ENCODE results near the gene BTBD10.

Gene BTBD10

DNA sequence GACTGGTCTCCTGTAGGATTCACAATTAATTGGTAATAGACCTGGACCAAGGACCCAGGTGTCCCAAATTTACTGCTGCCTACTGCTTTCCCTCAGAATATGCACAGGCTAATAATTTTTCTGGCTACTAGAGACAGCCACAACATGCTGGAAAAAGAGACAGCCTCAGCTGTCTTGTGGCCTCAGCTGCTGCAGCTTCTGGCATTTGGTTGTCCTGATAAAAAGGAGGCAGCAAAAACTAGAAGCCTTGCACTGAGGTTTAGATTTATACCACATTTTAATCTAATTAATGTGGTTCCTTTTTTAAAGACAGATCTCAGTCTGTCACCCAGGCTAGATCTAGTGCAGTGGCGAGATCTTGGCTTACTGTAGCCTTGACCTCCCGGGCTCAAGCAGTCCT is 89.8 kb downstream of the BTBD10 start:
- no peak for DNase-seq

GRCh38 chr11:13368041-13368446 is 95.0 kb downstream of the BTBD10 start:
- no peak for DNase-seq

DNA sequence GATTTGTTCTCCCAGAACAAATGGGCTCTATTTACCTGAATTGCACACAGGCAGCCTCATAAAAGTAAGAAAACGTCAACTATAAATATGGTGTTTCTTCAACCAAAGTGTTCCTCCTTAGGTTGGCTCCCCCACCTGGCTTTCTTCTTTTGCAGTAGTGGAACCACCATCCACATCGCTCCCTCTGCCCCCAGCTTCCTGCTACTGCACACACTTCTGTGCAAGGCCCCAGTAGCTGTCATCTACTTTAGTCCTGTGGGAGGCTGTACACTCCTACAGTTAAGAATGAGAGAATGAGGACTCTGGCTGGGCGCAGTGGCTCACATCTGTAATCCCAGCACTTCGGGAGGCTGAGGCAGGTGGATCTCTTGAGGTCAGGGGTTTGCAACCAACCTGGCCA is 95.9 kb downstream of the BTBD10 start:
- DNase-seq = no peak

DNA sequence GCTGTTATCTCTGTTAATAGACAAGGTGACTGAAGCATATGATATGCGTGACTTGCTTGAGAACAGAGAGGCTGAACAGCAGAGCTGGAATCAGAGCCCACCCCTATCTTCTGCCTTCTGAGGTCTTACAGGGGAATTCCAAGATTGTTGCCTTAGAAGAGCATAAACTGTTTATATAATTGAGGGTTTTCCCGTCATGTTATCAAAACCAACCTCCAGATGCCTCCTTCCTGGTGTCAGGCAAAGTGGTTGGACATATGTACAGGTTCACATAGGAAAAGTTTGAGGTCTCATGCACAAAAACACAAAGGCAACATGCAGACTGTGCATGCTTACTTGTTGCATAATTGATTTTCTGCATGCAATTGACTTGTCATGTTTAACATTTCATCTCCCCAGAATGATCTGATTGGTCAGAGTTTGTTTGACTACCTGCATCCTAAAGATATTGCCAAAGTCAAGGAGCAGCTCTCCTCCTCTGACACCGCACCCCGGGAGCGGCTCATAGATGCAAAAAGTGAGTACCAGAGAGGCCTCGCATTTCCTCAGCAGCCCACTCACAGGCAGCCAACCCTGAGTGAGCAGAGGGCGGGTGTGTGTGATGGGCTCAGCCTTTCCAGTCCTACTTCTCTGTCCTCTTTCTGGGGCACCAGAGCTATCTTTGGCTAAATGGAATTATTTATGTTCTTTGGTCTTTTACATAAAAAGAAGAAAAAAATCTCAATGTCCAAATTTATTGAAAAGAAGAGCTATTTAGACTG is 96.6 kb downstream of the BTBD10 start:
- DNase-seq = no peak

DNA sequence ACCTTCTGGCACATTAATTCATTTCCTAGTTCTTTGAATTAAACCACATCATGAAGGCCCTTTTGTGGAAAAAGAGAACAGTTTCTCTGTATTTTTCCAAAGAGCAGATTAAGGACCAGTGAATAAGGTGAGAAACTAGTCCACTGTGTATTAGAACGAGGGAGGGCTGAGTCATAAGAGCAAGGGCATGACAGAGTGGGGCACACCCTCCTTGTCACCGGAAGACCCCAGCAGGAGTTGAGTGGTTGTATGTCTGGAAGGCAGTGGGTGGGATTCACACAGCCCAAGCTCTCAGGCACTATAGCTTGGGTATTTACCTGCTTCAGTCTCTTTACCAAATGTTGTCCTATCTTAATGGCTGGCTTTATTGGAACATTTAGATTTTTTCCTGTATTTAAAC is 98.6 kb downstream of the BTBD10 start:
- no peak for DNase-seq

- no peak for DNase-seq
Measured at GRCh38 chr11:13362596-13363109, 100.4 kb downstream of the BTBD10 start.

GRCh38 chr11:13358596-13359270 is 104.3 kb downstream of the BTBD10 start:
- no peak for DNase-seq

GRCh38 chr11:13357232-13357631 is 105.8 kb downstream of the BTBD10 start:
- no peak for DNase-seq

DNA sequence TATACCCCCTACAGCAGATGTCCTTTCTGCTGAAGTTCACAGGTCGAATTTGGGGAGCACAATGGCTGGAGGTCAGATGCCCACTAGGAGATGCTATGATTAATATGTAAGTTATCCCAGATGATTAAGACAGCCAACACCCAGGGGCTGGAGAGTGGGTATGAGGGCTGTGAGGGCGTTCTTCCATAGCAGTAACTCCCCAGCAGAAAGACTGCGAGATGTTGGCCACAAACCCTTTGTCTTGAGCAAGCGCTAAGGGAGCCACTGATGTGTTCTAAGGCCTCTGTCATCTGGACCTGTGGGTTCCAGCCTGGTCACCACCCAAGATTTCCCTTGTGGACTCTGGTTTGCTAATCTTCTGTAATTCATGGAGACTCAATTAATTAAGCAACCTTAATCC is 107.8 kb downstream of the BTBD10 start:
- no peak for DNase-seq

GRCh38 chr11:13354335-13354734 is 108.7 kb downstream of the BTBD10 start:
- DNase-seq = no peak

GRCh38 chr11:13352711-13353110 is 110.3 kb downstream of the BTBD10 start:
- DNase-seq = no peak

DNA sequence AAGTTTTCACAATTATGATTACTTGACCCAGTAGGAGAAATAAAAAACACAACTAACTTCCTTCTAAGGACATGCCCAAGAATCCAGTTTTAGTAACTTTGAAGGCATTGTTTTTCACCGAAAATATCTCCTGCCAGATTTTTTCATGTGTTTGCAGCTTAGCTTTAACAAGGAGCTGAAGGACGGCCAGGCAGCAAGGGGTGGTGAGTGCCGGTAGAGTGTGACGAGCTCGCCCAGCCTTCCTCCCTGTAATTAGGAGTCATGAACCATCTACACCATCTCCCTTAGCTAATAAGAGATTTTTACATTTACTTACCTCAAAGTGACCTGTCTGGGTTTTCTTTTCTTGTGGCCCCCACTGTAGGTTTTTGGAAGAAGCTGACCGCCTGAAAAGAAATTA is 113.4 kb downstream of the BTBD10 start:
- DNase-seq = no peak

GRCh38 chr11:13349046-13349445 is 114.0 kb downstream of the BTBD10 start:
- no peak for DNase-seq

GRCh38 chr11:13348305-13348704 is 114.7 kb downstream of the BTBD10 start:
- DNase-seq = no peak

GRCh38 chr11:13347901-13348300 is 115.1 kb downstream of the BTBD10 start:
- no peak for DNase-seq

DNA sequence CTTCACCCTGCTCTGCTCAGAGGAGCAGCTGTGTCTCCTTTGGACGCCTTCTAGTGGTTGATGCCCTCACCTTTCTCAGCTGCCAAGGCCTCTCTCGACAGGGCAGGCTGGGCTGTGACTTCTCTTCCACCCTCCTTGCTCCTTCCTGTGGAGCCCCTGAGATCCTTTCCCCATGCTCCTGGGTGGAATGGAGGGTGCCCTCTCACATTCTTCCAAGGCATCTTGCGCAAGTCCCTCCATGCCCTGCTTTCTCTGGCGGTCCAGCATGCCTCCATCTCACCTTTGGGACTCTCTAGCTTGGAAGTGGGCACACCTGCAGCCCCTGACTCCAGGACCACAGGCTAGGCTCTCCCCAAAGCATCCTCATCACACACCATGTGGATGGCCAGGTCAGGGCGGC is 116.6 kb downstream of the BTBD10 start:
- DNase-seq = no peak

GRCh38 chr11:13344818-13345217 is 118.2 kb downstream of the BTBD10 start:
- no peak for DNase-seq

GRCh38 chr11:13343931-13344717 is 118.9 kb downstream of the BTBD10 start:
- DNase-seq = peak; percentile 82 to 84

- no peak for DNase-seq
Measured at GRCh38 chr11:13343067-13343466, 120.0 kb downstream of the BTBD10 start.

DNA sequence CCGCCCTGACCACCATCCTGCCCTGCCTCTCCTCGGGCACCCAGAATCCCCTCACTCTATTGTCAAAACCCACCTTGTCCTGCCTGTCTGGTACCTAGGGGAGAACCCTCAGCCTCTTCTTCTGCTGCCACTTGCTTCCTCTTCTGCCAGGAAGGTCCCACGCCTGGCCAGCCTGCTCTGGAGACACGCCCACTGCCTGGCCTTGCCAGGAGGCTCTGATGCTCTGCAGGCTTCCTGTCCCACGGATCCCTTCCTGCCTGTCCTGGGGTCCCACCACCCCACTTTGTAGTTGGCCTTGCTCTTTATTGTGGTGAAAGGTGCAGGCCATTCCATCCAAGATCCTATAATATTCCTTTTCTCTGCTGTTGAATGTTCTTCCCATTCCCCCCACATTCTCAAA is 122.0 kb downstream of the BTBD10 start:
- no peak for DNase-seq

DNA sequence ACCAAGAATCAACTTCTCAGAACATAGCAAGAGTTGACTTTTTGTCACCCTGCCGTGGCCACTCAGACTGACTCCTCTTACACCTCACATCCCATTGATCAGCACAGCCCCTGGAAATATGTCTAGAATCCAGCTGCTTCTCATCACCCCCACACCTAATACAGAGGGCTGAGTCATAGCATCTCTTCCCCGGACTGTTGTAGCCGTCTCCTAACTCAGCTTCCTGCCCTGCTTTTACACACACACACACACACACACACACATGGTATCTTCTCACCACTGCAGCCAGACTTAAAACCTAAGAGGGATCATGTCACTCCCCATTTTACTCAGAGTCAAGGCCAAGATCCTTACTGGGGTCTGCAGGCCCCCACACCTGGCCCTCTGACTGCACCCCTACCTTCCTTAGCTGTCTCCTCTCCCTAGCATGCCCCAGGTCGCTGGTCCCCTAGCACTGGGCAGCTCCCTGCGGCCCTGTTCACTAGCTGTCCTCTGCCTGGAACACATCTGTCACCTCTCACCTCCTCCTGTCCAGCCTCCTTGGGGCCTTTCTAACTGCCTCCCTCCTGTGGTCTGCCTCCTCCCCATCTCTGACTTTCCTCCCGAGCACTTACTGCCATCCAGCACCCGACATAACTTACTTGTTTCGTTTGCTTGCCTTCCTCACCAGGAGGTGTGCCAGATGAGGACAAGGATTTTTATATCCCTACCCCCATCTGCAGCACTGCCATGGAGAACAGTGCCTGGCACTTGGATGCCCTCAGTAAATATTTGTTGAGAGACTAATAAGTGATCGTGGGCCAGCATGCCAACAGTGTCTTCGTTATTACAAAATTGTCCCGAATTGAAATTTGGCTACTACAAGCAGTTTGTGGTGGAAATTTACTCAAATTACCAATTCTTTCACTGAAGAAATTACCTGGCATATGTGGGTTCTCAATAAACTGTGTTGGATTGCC is 123.5 kb downstream of the BTBD10 start:
- DNase-seq = peak in 1 of 2 experiments; percentile 42

- peak; percentile 48 to 51 for DNase-seq
Measured at GRCh38 chr11:13338427-13339069, 124.5 kb downstream of the BTBD10 start.

Measured in activated T-cell treated with anti-CD3 and anti-CD28 coated beads, Interleukin-2, amount 50 U/mL, for 48 hours (primary cell).